Muscle layer of duodenum (tissue), 2 donors: Measurements from ENCODE around the gene SCEL.

Experiments
- H3K27ac ChIP-seq: one replicate; pipeline ENCODE4 v1.7.0; 2013; ENCODE audit warnings: mild to moderate bottlenecking, low read length
- H3K27me3 ChIP-seq: one replicate; pipeline ENCODE4 v1.7.0; 2013; ENCODE audit warnings: low read depth, mild to moderate bottlenecking, control low read depth, low read length
- H3K36me3 ChIP-seq, 2 donors: one replicate each; pipeline ENCODE4 v1.7.0; 2013; ENCODE audit warnings: low read length in 2 of 2, control low read depth in 1 of 2, mild to moderate bottlenecking in 1 of 2; ENCODE audit not compliant: insufficient read depth in 2 of 2, control insufficient read depth in 1 of 2
- H3K4me1 ChIP-seq, 2 donors: one replicate each; pipeline ENCODE4 v1.7.0; 2013; ENCODE audit warnings: low read length in 2 of 2, mild to moderate bottlenecking in 2 of 2, control low read depth in 1 of 2, moderate library complexity in 1 of 2; ENCODE audit not compliant: insufficient read depth in 2 of 2, control insufficient read depth in 1 of 2
- H3K4me3 ChIP-seq, 2 donors: one replicate each; pipeline ENCODE4 v1.7.0; 2013; ENCODE audit warnings: low read length in 2 of 2, low read depth in 1 of 2, mild to moderate bottlenecking in 1 of 2
- H3K9me3 ChIP-seq, 2 donors: one replicate each; pipeline ENCODE4 v1.7.0; 2013; ENCODE audit warnings: low read length in 2 of 2, control low read depth in 1 of 2, mild to moderate bottlenecking in 1 of 2; ENCODE audit not compliant: control insufficient read depth in 1 of 2
- donor health status: healthy.

The SCEL gene

DNA sequence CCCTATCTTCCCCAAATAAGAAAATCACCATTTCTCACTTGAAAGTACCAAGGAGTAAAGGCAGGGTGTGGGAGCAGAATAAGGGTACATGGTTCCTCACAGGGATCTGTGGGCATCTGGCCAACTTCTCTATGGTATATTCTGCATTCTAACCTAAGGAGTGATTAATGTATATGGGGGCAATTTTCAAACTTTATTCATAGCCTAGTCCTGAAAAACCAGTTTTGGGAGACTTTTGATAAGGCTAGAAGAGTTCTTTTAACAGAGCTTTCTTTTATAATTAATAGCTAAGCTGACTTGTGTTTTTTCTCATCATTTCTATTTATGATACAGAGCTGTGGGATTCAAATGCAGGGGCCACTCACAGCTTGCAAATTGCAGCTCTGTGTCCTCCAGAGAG is 852 bp downstream of the SCEL start:
- H3K4me3 ChIP-seq, result no peak overlapping the region
- no peaks in the 10 kb centered on the region for H3K4me1 ChIP-seq
- no peaks in the 10 kb centered on the region for H3K9me3 ChIP-seq
- no peak overlapping the region for H3K27ac ChIP-seq
- no peaks in the 10 kb centered on the region for H3K27me3 ChIP-seq
- H3K36me3 ChIP-seq, result no peaks in the 10 kb centered on the region

GRCh38 chr13:77537289-77537919 is 1.9 kb downstream of the SCEL start:
- H3K27ac ChIP-seq, result no peak overlapping the region
- H3K36me3 ChIP-seq, result no peaks in the 10 kb centered on the region
- no peaks in the 10 kb centered on the region for H3K27me3 ChIP-seq
- H3K4me3 ChIP-seq, result no peak overlapping the region
- no peaks in the 10 kb centered on the region for H3K4me1 ChIP-seq
- no peaks in the 10 kb centered on the region for H3K9me3 ChIP-seq

- no peaks in the 10 kb centered on the region for H3K36me3 ChIP-seq
Observed at GRCh38 chr13:77543711-77544110, 8.2 kb downstream of the SCEL start.

GRCh38 chr13:77544355-77544754 is 8.8 kb downstream of the SCEL start:
- H3K9me3 ChIP-seq, result no peaks in the 10 kb centered on the region
- peaks cover 0 to 7% of the 10 kb centered on the region in 2 donors for H3K4me1 ChIP-seq
- no peak overlapping the region for H3K4me3 ChIP-seq
- no peak overlapping the region for H3K27ac ChIP-seq
- H3K27me3 ChIP-seq, result no peaks in the 10 kb centered on the region
- H3K36me3 ChIP-seq, result no peaks in the 10 kb centered on the region

More at GRCh38 chr13:77543711-77544110, 8.2 kb downstream of the SCEL start:
- peaks cover 0 to 7% of the 10 kb centered on the region in 2 donors for H3K4me1 ChIP-seq
- H3K9me3 ChIP-seq, result no peaks in the 10 kb centered on the region
- no peak overlapping the region for H3K27ac ChIP-seq
- no peak overlapping the region for H3K4me3 ChIP-seq
- no peaks in the 10 kb centered on the region for H3K27me3 ChIP-seq

- Histone ChIP-seq H3K36me3 (no peaks in the 10 kb centered on the region), H3K27me3 (no peaks in the 10 kb centered on the region), H3K27ac (no peak overlapping the region), H3K4me1 (peaks cover 0 to 7% of the 10 kb centered on the region in 2 donors), H3K9me3 (no peaks in the 10 kb centered on the region), H3K4me3 (no peak overlapping the region)
Observed at GRCh38 chr13:77544758-77545338, 9.3 kb downstream of the SCEL start.

GRCh38 chr13:77545626-77546412 is 10.3 kb downstream of the SCEL start:
- Histone ChIP-seq H3K4me1 (peaks cover 0 to 7% of the 10 kb centered on the region in 2 donors), H3K27me3 (no peaks in the 10 kb centered on the region), H3K9me3 (no peaks in the 10 kb centered on the region), H3K36me3 (no peaks in the 10 kb centered on the region), H3K4me3 (no peak overlapping the region), H3K27ac (no peak overlapping the region)

DNA sequence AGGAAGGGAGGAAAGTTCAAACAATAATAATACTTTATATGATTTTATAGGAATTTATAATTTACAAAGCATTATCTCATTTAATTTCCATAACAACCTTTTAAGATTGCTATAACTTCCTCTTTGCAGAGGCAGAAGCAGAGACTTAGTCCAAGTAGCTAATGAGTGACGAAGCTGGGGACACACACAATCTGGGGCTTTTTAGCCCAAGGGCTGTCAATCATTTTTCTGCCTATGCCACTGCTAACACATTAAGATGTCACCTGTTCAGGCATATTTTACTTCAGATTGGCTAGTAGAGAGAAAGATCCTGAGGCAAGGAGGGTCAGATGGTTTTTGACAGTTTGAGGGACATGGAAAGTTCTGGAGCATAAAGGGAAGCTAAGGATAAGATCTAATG is 12.6 kb downstream of the SCEL start:
- H3K27me3 ChIP-seq, result no peaks in the 10 kb centered on the region
- H3K9me3 ChIP-seq, result no peaks in the 10 kb centered on the region
- H3K36me3 ChIP-seq, result no peaks in the 10 kb centered on the region
- H3K4me1 ChIP-seq, result peaks cover 0 to 7% of the 10 kb centered on the region in 2 donors
- H3K27ac ChIP-seq, result no peak overlapping the region
- H3K4me3 ChIP-seq, result no peak overlapping the region

DNA sequence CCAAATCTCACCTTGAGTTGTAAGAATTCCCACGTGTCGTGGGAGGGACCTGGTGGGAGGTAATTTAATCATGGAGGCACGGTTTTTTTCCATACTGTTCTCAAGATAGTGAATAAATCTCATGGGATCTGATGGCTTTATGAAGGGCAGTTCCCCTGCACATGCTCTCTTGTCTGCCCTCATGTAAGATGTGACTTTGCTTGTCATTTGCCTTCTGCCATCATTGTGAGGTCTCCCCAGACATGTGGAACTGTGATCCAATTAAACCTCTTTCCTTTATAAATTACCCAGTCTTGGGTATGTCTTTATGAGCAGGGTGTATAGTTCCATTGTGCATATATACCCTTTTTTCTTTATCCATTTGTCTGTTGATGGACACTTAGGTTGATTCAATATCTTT is 13.1 kb downstream of the SCEL start:
- Histone ChIP-seq H3K36me3 (no peaks in the 10 kb centered on the region), H3K4me1 (peaks cover 0 to 7% of the 10 kb centered on the region in 2 donors), H3K27ac (no peak overlapping the region), H3K27me3 (no peaks in the 10 kb centered on the region), H3K4me3 (no peak overlapping the region), H3K9me3 (no peaks in the 10 kb centered on the region)

DNA sequence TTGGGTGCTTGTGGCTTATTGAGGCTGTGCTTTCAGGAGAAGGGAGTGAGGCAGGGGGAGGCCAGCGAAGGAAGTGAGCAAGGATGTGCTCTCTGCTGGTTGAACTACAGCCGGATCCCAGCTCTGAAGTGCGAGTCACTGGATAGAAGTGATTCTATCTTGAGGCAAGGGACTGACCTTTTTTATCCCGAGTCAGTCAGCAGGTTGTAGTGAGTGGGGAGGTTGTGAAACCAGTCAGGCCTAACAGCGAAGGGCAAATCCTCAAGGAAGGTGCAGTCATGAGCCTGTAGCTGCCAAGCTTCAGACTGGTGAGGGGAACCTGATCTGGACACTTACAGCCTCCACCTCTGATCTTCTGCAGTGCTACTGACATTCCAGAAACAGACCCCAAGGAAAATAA is 18.6 kb downstream of the SCEL start:
- H3K36me3 ChIP-seq, result no peaks in the 10 kb centered on the region
- no peak overlapping the region for H3K4me3 ChIP-seq
- H3K27ac ChIP-seq, result no peak overlapping the region
- H3K9me3 ChIP-seq, result no peaks in the 10 kb centered on the region
- no peaks in the 10 kb centered on the region for H3K27me3 ChIP-seq
- no peaks in the 10 kb centered on the region for H3K4me1 ChIP-seq

- Histone ChIP-seq H3K27me3 (no peaks in the 10 kb centered on the region), H3K9me3 (no peaks in the 10 kb centered on the region), H3K27ac (no peak overlapping the region), H3K4me3 (no peak overlapping the region), H3K4me1 (no peaks in the 10 kb centered on the region), H3K36me3 (no peaks in the 10 kb centered on the region)
Observed at GRCh38 chr13:77555246-77555645, 19.7 kb downstream of the SCEL start.

GRCh38 chr13:77558016-77558415 is 22.5 kb downstream of the SCEL start:
- no peak overlapping the region for H3K27ac ChIP-seq
- no peak overlapping the region for H3K4me3 ChIP-seq
- no peaks in the 10 kb centered on the region for H3K9me3 ChIP-seq
- H3K36me3 ChIP-seq, result no peaks in the 10 kb centered on the region
- H3K27me3 ChIP-seq, result no peaks in the 10 kb centered on the region
- no peaks in the 10 kb centered on the region for H3K4me1 ChIP-seq
